Measurements from ENCODE around the gene LAMA2.
"Not testable (repeated sequence)": the region's sequence is repeated elsewhere in the genome, so short reads cannot be mapped to it uniquely, and the experiment has no call there.

Gene LAMA2

GRCh38 chr6:129015721-129016120 lies 132.8 kb downstream of the LAMA2 start:
- DNase-seq: no peak

DNA sequence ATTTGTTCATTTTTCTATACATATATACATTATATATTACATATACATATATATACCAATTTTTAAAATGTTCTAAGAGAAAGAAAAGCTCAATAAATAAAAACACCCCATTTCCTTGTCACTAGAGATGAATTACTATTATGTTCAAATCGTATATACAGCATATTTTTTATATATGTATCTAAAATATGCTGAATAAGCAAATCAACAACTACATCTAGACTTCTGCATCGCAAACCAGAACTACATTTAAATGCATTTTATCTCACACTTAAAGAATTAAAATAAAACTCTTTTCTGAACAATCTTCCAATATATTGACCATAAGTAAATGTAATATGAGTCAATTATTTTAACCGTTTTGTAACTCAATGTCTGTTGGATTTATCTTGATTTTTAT lies 133.9 kb downstream of the LAMA2 start:
- no peak for DNase-seq

DNA sequence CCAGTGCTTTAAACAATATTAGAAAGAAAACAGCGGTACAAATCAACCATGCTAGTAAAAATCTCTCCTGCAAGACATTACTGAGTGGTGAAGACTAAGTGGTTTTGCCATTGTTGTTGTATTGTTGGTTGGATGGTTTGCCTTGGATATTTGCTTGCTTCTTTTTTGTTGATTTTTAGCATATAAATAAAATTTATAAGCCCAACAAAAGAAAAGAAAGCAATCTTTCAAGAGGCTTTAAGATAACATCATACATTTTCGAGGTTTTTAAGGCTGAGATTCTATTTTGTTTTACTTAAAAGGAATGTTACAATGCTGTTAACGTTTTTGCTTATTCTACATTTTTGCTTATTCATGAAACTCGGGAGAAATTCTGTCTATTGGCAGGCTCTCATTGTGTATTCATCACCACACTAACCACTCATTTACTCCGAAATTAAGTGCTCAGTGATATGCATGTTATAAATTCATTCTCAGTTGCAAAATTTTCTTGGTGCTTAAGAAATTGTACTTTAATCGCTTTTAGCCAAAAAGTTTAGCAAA lies 139.1 kb downstream of the LAMA2 start:
- no peak for DNase-seq

DNA sequence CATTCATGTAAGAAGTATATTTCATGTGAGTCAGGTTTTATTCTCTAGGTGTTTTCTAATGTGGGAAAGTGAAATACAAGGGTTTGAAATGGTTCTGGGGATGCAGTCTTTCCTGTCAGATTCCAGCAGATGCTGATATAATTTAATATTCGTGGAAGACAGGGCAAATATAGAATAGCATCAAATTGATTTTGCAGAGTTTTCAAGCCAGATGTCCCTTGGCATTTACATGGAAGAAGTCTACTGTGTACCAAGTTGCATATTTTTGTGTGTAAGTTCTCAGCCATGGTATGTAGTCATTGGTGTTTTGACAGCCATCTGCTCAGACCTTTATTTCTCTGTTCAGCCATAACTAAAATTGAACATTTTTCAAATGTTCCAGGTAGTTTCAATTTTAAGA lies 143.7 kb downstream of the LAMA2 start:
- no peak for DNase-seq

- no peak for DNase-seq
These were observed 146.8 kb downstream of the LAMA2 start for GRCh38 chr6:129029778-129030177.

- no peak for DNase-seq
These were observed 147.3 kb downstream of the LAMA2 start for GRCh38 chr6:129030215-129030614.

DNA sequence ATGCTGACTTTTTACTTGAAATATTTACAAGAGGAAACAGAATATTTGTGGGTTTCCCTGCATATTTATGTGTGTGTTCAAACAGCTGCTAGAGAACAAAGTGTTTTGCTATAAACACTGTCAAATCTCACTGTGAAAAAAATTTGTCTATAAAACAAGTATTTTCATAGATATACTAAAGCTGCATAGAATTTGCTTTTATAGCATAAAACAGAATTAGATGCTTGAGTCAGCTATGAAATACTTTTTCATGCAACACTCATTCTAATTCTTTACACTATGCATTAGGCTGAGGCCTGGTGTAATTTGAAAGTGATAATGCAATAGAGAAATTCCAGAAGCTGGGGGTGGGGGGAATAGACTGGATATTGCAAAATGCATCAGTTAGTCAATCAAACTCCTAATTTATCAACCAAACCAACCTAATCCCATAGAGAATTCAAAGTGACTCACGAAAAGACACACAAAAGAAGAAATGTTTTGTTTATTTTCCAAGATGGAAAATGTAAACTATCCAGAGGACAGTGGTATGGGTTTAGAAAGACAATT lies 148.2 kb downstream of the LAMA2 start:
- no peak for DNase-seq

- DNase-seq: no peak
These were observed 149.7 kb downstream of the LAMA2 start for GRCh38 chr6:129032602-129033001.

GRCh38 chr6:129033180-129033579 lies 150.2 kb downstream of the LAMA2 start:
- DNase-seq: no peak

GRCh38 chr6:129033581-129033980 lies 150.6 kb downstream of the LAMA2 start:
- no peak for DNase-seq

GRCh38 chr6:129041563-129041962 lies 158.6 kb downstream of the LAMA2 start:
- DNase-seq: no peak

GRCh38 chr6:129046526-129046925 lies 163.6 kb downstream of the LAMA2 start:
- DNase-seq: no peak

GRCh38 chr6:129047834-129048233 lies 164.9 kb downstream of the LAMA2 start:
- DNase-seq: no peak

DNA sequence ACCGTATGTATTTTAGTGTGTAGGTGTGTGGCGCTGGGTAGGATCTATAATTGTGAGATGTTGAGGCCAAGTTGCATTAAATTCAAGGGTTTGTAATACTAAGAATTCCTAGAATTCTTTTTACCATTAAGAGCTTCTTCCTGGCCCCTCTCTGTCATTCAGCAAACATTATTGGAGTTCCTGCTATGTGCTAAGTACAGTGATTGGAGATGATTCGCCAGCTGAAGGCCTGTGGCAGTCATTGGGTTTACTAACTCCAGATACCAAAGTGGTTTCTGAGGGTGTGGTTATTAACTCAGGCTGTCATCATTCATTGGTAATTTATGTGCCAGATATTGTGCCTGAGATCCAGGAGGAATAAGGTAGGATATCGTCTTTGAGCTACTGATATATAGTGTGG lies 167.1 kb downstream of the LAMA2 start:
- DNase-seq: no peak

DNA sequence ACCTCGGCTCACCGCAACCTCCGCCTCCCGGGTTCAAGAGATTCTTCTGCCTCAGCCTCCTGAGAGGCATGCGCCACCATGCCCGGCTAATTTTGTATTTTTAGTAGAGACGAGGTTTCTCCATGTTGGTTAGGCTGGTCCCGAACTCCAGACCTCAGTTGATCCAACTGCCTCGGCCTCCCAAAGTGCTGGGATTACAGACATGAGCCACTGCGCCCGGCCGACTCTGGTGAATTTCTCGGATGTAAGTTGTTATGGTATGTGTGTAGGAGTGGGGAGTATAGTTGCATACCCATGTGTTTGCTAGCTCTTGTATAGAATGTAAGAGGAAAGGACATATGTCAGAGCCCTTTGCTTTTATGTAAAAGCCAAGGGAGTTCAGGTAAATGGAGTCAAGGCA lies 170.2 kb downstream of the LAMA2 start:
- DNase-seq: not testable (repeated sequence)

DNA sequence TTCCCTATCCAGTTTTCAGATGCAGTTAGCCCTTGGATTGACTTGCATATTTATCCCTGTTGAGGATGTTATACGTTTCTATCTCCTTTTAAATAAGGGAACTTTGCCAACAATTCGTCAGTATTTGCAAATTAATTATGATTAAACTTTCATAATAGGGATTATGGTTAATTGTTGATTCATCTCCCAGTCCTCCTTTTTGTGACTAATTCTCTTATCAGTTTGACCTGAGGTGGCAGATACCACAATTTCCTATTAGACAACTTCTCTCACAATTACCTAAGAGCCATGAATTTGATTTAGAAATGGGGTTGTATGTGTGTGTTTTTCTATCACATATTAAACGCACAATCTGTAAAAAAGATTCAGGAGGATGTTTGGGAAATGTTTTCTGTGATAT lies 172.9 kb downstream of the LAMA2 start:
- no peak for DNase-seq

DNA sequence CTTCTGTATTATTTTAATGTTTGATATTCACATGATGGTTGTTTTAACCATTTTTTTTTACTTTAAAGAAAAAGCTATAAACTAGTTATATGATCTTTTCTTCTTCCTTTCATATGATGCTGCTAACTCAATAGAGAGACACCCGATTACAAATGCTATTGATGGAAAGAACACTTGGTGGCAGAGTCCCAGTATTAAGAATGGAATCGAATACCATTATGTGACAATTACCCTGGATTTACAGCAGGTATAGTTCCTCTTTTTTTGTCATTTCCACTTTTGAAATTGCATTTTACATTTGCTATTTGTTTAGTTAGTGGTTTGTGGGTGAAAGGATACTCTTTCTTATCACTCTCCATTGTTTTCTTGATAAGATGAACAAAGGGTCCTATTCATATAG lies 176.7 kb downstream of the LAMA2 start:
- no peak for DNase-seq

GRCh38 chr6:129069006-129069405 lies 186.1 kb downstream of the LAMA2 start:
- no peak for DNase-seq

GRCh38 chr6:129073051-129073450 lies 190.1 kb downstream of the LAMA2 start:
- DNase-seq: no peak

DNA sequence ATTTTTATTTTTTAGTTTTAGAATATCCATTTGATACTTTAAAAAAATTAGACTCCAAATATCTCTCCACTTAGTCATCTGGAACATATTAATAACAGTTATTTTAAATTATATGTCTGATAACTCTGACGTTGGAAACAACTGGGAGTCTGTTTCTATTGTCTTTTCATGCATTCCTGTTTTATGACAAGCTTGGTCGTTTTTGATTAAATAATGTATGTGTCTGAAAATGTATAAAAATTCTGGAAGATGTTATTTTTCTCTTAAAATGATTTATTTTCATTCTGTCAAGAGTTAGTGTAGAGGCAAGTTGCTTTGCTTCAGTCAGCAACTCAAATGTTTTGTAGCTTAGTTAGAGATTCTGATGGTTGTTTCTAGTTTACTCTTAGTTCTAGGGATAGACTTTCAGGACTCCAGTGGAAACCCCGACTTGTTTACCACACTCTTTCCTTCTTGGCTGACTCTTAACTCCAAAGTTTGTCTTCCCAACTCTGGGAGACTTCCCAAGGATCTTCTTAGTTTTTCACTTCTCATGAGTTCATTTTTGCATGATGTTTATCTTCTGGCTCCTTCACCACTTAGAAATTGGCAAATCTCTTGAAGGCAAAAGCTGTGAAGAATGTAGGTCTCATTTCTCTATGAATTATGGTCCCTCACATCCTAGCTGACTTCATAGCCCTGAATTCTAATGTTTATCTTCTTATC lies 190.9 kb downstream of the LAMA2 start:
- DNase-seq: no peak

DNA sequence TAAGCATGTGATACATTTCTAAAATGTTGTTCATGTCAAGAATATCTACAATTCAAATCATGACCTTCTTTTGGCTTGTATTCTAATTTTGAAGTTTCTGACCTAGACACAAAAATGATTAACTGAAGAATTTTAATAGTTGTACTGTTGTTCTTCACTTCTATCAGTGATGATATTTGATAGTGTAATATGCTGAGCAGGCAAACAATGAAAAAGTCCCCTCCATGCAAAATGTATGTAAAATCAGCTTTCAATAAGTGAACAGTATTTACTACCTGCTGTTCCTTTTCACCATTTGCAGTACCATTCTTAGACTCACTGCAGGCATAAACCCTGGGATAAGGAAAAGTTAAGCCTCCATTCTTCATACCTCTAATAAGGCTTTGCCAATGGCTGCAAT lies 201.5 kb downstream of the LAMA2 start:
- DNase-seq: no peak

- DNase-seq: not testable (repeated sequence)
These were observed 205.5 kb downstream of the LAMA2 start for GRCh38 chr6:129088481-129088880.

- no peak for DNase-seq
These were observed 206.4 kb downstream of the LAMA2 start for GRCh38 chr6:129089357-129089756.

- DNase-seq: no peak
These were observed 211.2 kb downstream of the LAMA2 start for GRCh38 chr6:129094147-129094546.

All from NCI-H1436 treated with DMSO at 0.1 percent for 48 hours (cell line).